Keratinocyte (primary cell): ENCODE results near the gene SPIRE1.

Experiments
- EZH2 ChIP-seq: IDR thresholded peaks from one replicate; pipeline ENCODE4 v1.6.1; 2012; ENCODE audit warnings: inconsistent platforms, mild to moderate bottlenecking, low read length, moderate library complexity
- TF ChIP-seq, protein P1 (sequence below), 3 experiments: IDR thresholded peaks in 1 of 3; conservative IDR thresholded peaks in 1 of 3; optimal IDR thresholded peaks in 1 of 3; 2 replicates in 2 of 3; 3 replicates in 1 of 3; pipeline versions ENCODE3 to v1.5.1; 2011; ENCODE audit warnings: low read length in 3 of 3, mild to moderate bottlenecking in 3 of 3, moderate library complexity in 2 of 3, control low read depth in 1 of 3, inconsistent platforms in 1 of 3; ENCODE audit not compliant: insufficient read depth in 2 of 3; ENCODE audit errors: extremely low read depth in 1 of 3

DNA sequence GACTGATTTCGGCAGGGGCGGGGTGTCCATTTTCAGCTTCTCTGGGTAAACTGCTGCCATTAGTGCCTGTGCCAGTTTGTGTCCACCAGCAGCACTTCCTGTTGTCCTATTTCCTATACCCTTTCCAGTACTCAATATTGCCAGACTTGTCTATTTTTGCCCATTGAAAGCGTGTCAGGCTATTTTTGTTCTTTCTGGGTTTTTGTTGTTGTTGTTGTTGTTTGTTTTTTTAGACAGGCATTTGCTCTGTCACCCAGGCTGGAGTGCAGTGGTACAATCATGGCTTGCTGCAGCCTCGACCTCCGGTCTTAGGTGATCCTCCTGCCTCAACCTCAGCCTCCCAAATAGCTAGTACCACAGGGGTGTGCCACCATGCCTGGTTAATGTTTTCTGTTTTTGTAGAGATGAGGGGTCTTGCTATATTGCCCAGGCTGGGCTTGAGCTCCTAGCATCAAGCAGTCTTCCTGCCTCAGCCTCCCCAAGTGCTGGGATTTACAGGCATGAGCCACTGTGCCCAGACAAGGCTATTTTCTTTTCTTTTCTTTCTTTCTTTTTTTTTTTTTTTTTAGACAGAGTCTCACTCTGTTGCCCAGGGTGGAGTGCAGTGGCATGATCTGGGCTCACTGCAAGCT is 241.7 kb downstream of the SPIRE1 start:
- TF ChIP-seq, protein P1, sequence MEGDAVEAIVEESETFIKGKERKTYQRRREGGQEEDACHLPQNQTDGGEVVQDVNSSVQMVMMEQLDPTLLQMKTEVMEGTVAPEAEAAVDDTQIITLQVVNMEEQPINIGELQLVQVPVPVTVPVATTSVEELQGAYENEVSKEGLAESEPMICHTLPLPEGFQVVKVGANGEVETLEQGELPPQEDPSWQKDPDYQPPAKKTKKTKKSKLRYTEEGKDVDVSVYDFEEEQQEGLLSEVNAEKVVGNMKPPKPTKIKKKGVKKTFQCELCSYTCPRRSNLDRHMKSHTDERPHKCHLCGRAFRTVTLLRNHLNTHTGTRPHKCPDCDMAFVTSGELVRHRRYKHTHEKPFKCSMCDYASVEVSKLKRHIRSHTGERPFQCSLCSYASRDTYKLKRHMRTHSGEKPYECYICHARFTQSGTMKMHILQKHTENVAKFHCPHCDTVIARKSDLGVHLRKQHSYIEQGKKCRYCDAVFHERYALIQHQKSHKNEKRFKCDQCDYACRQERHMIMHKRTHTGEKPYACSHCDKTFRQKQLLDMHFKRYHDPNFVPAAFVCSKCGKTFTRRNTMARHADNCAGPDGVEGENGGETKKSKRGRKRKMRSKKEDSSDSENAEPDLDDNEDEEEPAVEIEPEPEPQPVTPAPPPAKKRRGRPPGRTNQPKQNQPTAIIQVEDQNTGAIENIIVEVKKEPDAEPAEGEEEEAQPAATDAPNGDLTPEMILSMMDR (optimal IDR thresholded peaks at IDR 0.05 in 1 of 3, IDR thresholded peaks at IDR 0.05 in 1 of 3, conservative IDR thresholded peaks at IDR 0.05 in 1 of 3; ENCODE audit: extremely low read depth in 1 of 3, insufficient read depth in 2 of 3, low read length in 3 of 3): no peak
- TF ChIP-seq EZH2: no peak
